Stimulated activated CD4-positive, alpha-beta T cell treated with anti-CD3 and anti-CD28 coated beads, TNF-alpha, amount 100 ng/mL, for 1 hour (primary cell): ENCODE results near the gene ELK1.

Experiments used
- DNase-seq, 3 donors: peaks; one replicate each; pipeline ENCODE4 v3.0.0-alpha.2; 2020; ENCODE audit warnings: low read depth in 3 of 3, low spot score in 1 of 3

Gene ELK1

GRCh38 chrX:47646636-47647035, 3.7 kb downstream of the ELK1 start:
- no peak for DNase-seq

- DNase-seq, result no peak
These were observed 4.8 kb downstream of the ELK1 start for GRCh38 chrX:47645530-47645929.

- DNase-seq, result no peak
These were observed 5.7 kb downstream of the ELK1 start for GRCh38 chrX:47644557-47645091.

- no peak for DNase-seq
These were observed 6.4 kb downstream of the ELK1 start for GRCh38 chrX:47643926-47644325.

- no peak for DNase-seq
These were observed 11.5 kb downstream of the ELK1 start for GRCh38 chrX:47638816-47639215.

- no peak for DNase-seq
These were observed 12.7 kb downstream of the ELK1 start for GRCh38 chrX:47637546-47638195.

- no peak for DNase-seq
These were observed 15.3 kb downstream of the ELK1 start for GRCh38 chrX:47634871-47635575.

- no peak for DNase-seq
These were observed 16.4 kb downstream of the ELK1 start for GRCh38 chrX:47633689-47634590.

- no peak for DNase-seq
These were observed 17.7 kb downstream of the ELK1 start for GRCh38 chrX:47632666-47633065.

- no peak for DNase-seq
These were observed 18.7 kb downstream of the ELK1 start for GRCh38 chrX:47631676-47632075.

GRCh38 chrX:47629419-47630200, 20.8 kb downstream of the ELK1 start, which contains the start of gene CFP:
TSS of gene CFP (minus strand) at chrX:47629930. CDS start at chrX:47629844, 86 bp downstream.
- DNase-seq, result no peak

GRCh38 chrX:47628982-47629381, 21.4 kb downstream of the ELK1 start:
- DNase-seq, result no peak

GRCh38 chrX:47625365-47625764, 25.0 kb downstream of the ELK1 start:
- DNase-seq, result no peak

GRCh38 chrX:47623540-47624027, 26.8 kb downstream of the ELK1 start:
- DNase-seq, result no peak

GRCh38 chrX:47621851-47622250, 28.5 kb downstream of the ELK1 start:
- no peak for DNase-seq

GRCh38 chrX:47620303-47620685, 30.1 kb downstream of the ELK1 start:
- no peak for DNase-seq

GRCh38 chrX:47619486-47620302, 30.7 kb downstream of the ELK1 start, which contains the start of gene SYN1:
TSS of gene SYN1 (minus strand) at chrX:47619857. CDS start at chrX:47619728, 129 bp downstream.
- peak; percentile 53 to 68 (median 64) for DNase-seq

- DNase-seq, result no peak
These were observed 31.4 kb downstream of the ELK1 start for GRCh38 chrX:47618923-47619485.

GRCh38 chrX:47614618-47615017, 35.7 kb downstream of the ELK1 start:
- DNase-seq, result no peak
